Endothelial cell (in vitro differentiated cells): ENCODE results near the gene ELAVL2. TPM values are rescaled to one million over a fixed set of nuclear protein-coding genes. Genes with fewer than 3 reads are reported as not detected.

ENCODE experiments used
- DNase-seq: peaks from one replicate; pipeline ENCODE4 v3.0.0; 2021; ENCODE audit warnings: low spot score
- H3K27ac Mint-ChIP-seq: one replicate; pipeline ENCODE4 v1.8.0; 2021; ENCODE audit warnings: mixed read lengths, inconsistent platforms; ENCODE audit not compliant: unreplicated experiment
- H3K27me3 Mint-ChIP-seq: one replicate; pipeline ENCODE4 v1.8.0; 2021; ENCODE audit warnings: mild to moderate bottlenecking, moderate library complexity, mixed read lengths, inconsistent platforms; ENCODE audit not compliant: unreplicated experiment
- H3K36me3 Mint-ChIP-seq: one replicate; pipeline ENCODE4 v1.8.0; 2021; ENCODE audit warnings: mild to moderate bottlenecking, low read depth, mixed read lengths, inconsistent platforms; ENCODE audit not compliant: unreplicated experiment
- H3K4me1 Mint-ChIP-seq: one replicate; pipeline ENCODE4 v1.8.0; 2021; ENCODE audit warnings: mild to moderate bottlenecking, mixed read lengths, inconsistent platforms; ENCODE audit not compliant: unreplicated experiment
- H3K4me3 Mint-ChIP-seq: one replicate; pipeline ENCODE4 v1.8.0; 2021; ENCODE audit warnings: mild to moderate bottlenecking, mixed read lengths, inconsistent platforms; ENCODE audit not compliant: unreplicated experiment
- H3K9me3 Mint-ChIP-seq: one replicate; pipeline ENCODE4 v1.8.0; 2021; ENCODE audit warnings: mixed read lengths, inconsistent platforms; ENCODE audit not compliant: unreplicated experiment
- total RNA-seq: library from RNA; stranded (reverse); fragmentation: NEBNext Ultra II Directional; extraction: Animal tissue kit (Norgen Biotek cat#: 25700); gene quantifications from one replicate; pipeline ENCODE4 v1.2.1, GENCODE V29; 2021; ENCODE audit not compliant: unreplicated experiment
- TF ChIP-seq, protein P1 (sequence below): fragments of 200-600 bp; sonication (generic); IDR thresholded peaks from one replicate; pipeline ENCODE4 v1.5.0; 2021; ENCODE audit warnings: antibody characterized with exemption; ENCODE audit not compliant: unreplicated experiment

ELAVL2 gene
- total RNA-seq, 1 donor from 2014 or later, result 10.3 TPM

- peaks cover 14% of the 10 kb centered on the region for H3K4me1 Mint-ChIP-seq
- H3K27me3 Mint-ChIP-seq, result no peaks in the 10 kb centered on the region
- H3K36me3 Mint-ChIP-seq, result no peaks in the 10 kb centered on the region
- H3K27ac Mint-ChIP-seq, result peak overlapping the region; percentile 13
- no peak overlapping the region for H3K4me3 Mint-ChIP-seq
- no peak for DNase-seq
- H3K9me3 Mint-ChIP-seq, result no peaks in the 10 kb centered on the region
- TF ChIP-seq, protein P1, sequence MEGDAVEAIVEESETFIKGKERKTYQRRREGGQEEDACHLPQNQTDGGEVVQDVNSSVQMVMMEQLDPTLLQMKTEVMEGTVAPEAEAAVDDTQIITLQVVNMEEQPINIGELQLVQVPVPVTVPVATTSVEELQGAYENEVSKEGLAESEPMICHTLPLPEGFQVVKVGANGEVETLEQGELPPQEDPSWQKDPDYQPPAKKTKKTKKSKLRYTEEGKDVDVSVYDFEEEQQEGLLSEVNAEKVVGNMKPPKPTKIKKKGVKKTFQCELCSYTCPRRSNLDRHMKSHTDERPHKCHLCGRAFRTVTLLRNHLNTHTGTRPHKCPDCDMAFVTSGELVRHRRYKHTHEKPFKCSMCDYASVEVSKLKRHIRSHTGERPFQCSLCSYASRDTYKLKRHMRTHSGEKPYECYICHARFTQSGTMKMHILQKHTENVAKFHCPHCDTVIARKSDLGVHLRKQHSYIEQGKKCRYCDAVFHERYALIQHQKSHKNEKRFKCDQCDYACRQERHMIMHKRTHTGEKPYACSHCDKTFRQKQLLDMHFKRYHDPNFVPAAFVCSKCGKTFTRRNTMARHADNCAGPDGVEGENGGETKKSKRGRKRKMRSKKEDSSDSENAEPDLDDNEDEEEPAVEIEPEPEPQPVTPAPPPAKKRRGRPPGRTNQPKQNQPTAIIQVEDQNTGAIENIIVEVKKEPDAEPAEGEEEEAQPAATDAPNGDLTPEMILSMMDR, result no peak
These were observed 11.8 kb downstream of the ELAVL2 start for GRCh38 chr9:23814243-23814642.

DNA sequence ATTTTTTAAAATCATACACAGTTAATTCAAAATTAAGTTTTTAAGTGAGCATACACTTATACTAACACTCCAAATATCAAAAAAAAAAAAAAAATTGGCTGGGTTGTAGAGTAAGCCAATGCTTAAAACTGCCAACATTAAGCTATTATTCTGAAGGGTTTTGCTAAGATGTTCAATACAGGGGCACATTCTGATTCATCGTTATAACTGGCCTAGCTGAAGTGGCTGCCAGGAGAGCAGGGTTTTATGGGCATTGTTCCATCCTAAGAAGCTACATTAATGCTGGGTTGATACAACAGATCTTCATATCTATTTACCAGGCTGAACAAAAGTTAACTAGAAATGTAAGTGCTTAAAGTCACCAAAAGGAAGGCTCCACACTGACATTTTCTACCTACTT, 13.4 kb downstream of the ELAVL2 start:
- no peak for DNase-seq
- no peak overlapping the region for H3K4me3 Mint-ChIP-seq
- TF ChIP-seq, protein P1, result no peak
- peaks cover 4% of the 10 kb centered on the region for H3K4me1 Mint-ChIP-seq
- H3K36me3 Mint-ChIP-seq, result no peaks in the 10 kb centered on the region
- H3K27ac Mint-ChIP-seq, result no peak overlapping the region
- no peaks in the 10 kb centered on the region for H3K27me3 Mint-ChIP-seq
- H3K9me3 Mint-ChIP-seq, result no peaks in the 10 kb centered on the region

DNA sequence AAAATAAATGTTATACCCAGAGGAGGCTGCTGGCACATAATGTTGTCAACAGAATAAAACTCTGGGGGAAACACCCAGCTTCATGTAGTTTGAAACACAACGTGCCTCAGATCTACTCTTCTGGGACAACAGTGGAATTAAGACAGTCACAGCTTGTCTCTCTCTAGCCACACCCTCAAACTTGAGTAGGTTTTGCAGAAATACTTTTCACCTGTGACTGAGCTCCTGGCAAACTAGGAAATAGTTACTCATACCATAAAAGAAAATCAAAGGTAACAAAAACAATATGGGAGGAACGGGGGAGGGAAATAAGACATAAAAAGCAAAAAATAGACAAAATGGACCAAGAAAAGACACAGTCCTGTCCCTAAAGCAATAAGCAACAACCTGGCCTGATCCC, 14.4 kb downstream of the ELAVL2 start:
- Mint-ChIP-seq H3K9me3 (no peaks in the 10 kb centered on the region), H3K27ac (no peak overlapping the region), H3K27me3 (no peaks in the 10 kb centered on the region), H3K4me3 (no peak overlapping the region), H3K4me1 (peaks cover 7% of the 10 kb centered on the region), H3K36me3 (no peaks in the 10 kb centered on the region)
- TF ChIP-seq, protein P1, result no peak
- no peak for DNase-seq

GRCh38 chr9:23803216-23803615, 22.8 kb downstream of the ELAVL2 start:
- H3K27ac Mint-ChIP-seq, result no peak overlapping the region
- H3K4me1 Mint-ChIP-seq, result peaks cover 36% of the 10 kb centered on the region
- H3K9me3 Mint-ChIP-seq, result no peaks in the 10 kb centered on the region
- H3K36me3 Mint-ChIP-seq, result no peaks in the 10 kb centered on the region
- no peaks in the 10 kb centered on the region for H3K27me3 Mint-ChIP-seq
- TF ChIP-seq, protein P1, result no peak
- no peak overlapping the region for H3K4me3 Mint-ChIP-seq
- DNase-seq, result no peak

DNA sequence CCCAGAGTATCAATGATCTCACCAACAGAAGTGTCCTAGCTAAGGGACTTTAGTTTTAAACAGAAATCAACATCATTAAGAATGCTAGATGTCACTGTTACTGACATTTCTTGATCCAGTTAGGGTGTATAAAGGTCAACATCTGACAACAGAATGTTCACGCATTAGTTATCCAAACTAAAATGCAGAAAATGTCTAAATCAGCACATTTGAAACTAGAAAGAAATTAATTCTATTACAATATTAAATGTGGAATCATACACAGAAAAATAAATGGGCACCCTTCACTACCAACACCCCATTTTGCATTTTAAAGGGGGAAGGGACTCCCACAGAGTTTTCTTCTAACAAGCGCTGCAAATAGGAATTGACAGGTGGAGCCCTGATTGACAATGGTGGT, 24.5 kb downstream of the ELAVL2 start:
- no peak for DNase-seq
- Mint-ChIP-seq H3K4me1 (peaks cover 33% of the 10 kb centered on the region), H3K27ac (no peak overlapping the region), H3K4me3 (no peak overlapping the region), H3K9me3 (no peaks in the 10 kb centered on the region), H3K36me3 (no peaks in the 10 kb centered on the region), H3K27me3 (no peaks in the 10 kb centered on the region)
- TF ChIP-seq, protein P1, result no peak
